Activated T-helper 17 cell treated with anti-CD3 and anti-CD28 coated beads, Interleukin-2, amount 50 U/mL, for 72 hours (primary cell): Measurements from ENCODE around the gene TIMP4. TPM values are rescaled to one million over a fixed set of nuclear protein-coding genes. Genes with fewer than 3 reads are reported as not detected.

Experiments used
- ATAC-seq: fragments of 150-1000 bp; cut with Tn5 transposase; replicated peaks from 2 replicates; pipeline ENCODE4 v1.10.0; 2021; ENCODE audit warnings: mild to moderate bottlenecking, moderate library complexity
- H3K27ac Mint-ChIP-seq: one replicate; pipeline ENCODE4 v1.8.0; 2022; ENCODE audit warnings: mixed read lengths
- H3K27me3 Mint-ChIP-seq: one replicate; pipeline ENCODE4 v1.8.0; 2022; ENCODE audit warnings: mixed read lengths
- H3K36me3 Mint-ChIP-seq: one replicate; pipeline ENCODE4 v1.8.0; 2022; ENCODE audit warnings: low read depth, mild to moderate bottlenecking, mixed read lengths
- H3K4me1 Mint-ChIP-seq: one replicate; pipeline ENCODE4 v1.8.0; 2022; ENCODE audit warnings: mixed read lengths
- H3K4me3 Mint-ChIP-seq: one replicate; pipeline ENCODE4 v1.8.0; 2022; ENCODE audit warnings: mild to moderate bottlenecking, mixed read lengths
- H3K9me3 Mint-ChIP-seq: one replicate; pipeline ENCODE4 v1.8.0; 2022; ENCODE audit warnings: mixed read lengths
- total RNA-seq, 2 donors: library from RNA; stranded (reverse); gene quantifications; one replicate each; pipeline ENCODE4 v1.2.3, GENCODE V29; 2022

Gene TIMP4
- total RNA-seq, 2 donors from 2014 or later: not detected

- no peak overlapping the region for H3K27ac Mint-ChIP-seq
- no peak overlapping the region for H3K4me3 Mint-ChIP-seq
- no peaks in the 10 kb centered on the region for H3K9me3 Mint-ChIP-seq
Observed at GRCh38 chr3:12147049-12147780, 11.5 kb downstream of the TIMP4 start.

GRCh38 chr3:12143949-12144504 is 14.7 kb downstream of the TIMP4 start:
- no peak for ATAC-seq
- H3K36me3 Mint-ChIP-seq: no peaks in the 10 kb centered on the region
- no peaks in the 10 kb centered on the region for H3K9me3 Mint-ChIP-seq
- H3K27me3 Mint-ChIP-seq: no peaks in the 10 kb centered on the region
- H3K4me3 Mint-ChIP-seq: no peak overlapping the region
- H3K27ac Mint-ChIP-seq: no peak overlapping the region
- H3K4me1 Mint-ChIP-seq: no peaks in the 10 kb centered on the region

More at GRCh38 chr3:12147049-12147780, 11.5 kb downstream of the TIMP4 start:
- Mint-ChIP-seq H3K36me3 (no peaks in the 10 kb centered on the region), H3K27me3 (no peaks in the 10 kb centered on the region), H3K4me1 (no peaks in the 10 kb centered on the region)
- ATAC-seq: no peak

GRCh38 chr3:12142476-12142875 is 16.2 kb downstream of the TIMP4 start:
- H3K27ac Mint-ChIP-seq: no peak overlapping the region
- no peak overlapping the region for H3K4me3 Mint-ChIP-seq
- no peak for ATAC-seq
- H3K9me3 Mint-ChIP-seq: no peaks in the 10 kb centered on the region
- no peaks in the 10 kb centered on the region for H3K4me1 Mint-ChIP-seq
- H3K27me3 Mint-ChIP-seq: no peaks in the 10 kb centered on the region
- H3K36me3 Mint-ChIP-seq: no peaks in the 10 kb centered on the region

GRCh38 chr3:12141350-12141749 is 17.4 kb downstream of the TIMP4 start:
- no peak overlapping the region for H3K27ac Mint-ChIP-seq
- no peaks in the 10 kb centered on the region for H3K27me3 Mint-ChIP-seq
- H3K9me3 Mint-ChIP-seq: no peaks in the 10 kb centered on the region
- H3K4me3 Mint-ChIP-seq: no peak overlapping the region
- H3K36me3 Mint-ChIP-seq: no peaks in the 10 kb centered on the region
- ATAC-seq: no peak
- H3K4me1 Mint-ChIP-seq: no peaks in the 10 kb centered on the region

- Mint-ChIP-seq H3K27ac (no peak overlapping the region), H3K9me3 (no peaks in the 10 kb centered on the region), H3K4me3 (no peak overlapping the region), H3K36me3 (no peaks in the 10 kb centered on the region), H3K4me1 (no peaks in the 10 kb centered on the region), H3K27me3 (peaks cover 3% of the 10 kb centered on the region)
- peak; percentile 49 for ATAC-seq
Observed at GRCh38 chr3:12139111-12139511, 19.6 kb downstream of the TIMP4 start.

- H3K4me1 Mint-ChIP-seq: no peaks in the 10 kb centered on the region
- H3K9me3 Mint-ChIP-seq: no peaks in the 10 kb centered on the region
- peaks cover 3% of the 10 kb centered on the region for H3K27me3 Mint-ChIP-seq
- H3K27ac Mint-ChIP-seq: no peak overlapping the region
- ATAC-seq: peak; percentile 60
- no peaks in the 10 kb centered on the region for H3K36me3 Mint-ChIP-seq
- H3K4me3 Mint-ChIP-seq: no peak overlapping the region
Observed at GRCh38 chr3:12138044-12138443, 20.7 kb downstream of the TIMP4 start.

- ATAC-seq: no peak
- Mint-ChIP-seq H3K27ac (no peak overlapping the region), H3K4me1 (no peaks in the 10 kb centered on the region), H3K9me3 (no peaks in the 10 kb centered on the region), H3K36me3 (no peaks in the 10 kb centered on the region), H3K4me3 (no peak overlapping the region), H3K27me3 (peaks cover 6% of the 10 kb centered on the region)
Observed at GRCh38 chr3:12136371-12136770, 22.3 kb downstream of the TIMP4 start.

- Mint-ChIP-seq H3K4me1 (no peaks in the 10 kb centered on the region), H3K27ac (no peak overlapping the region), H3K27me3 (peaks cover 6% of the 10 kb centered on the region), H3K4me3 (no peak overlapping the region), H3K36me3 (no peaks in the 10 kb centered on the region), H3K9me3 (no peaks in the 10 kb centered on the region)
- ATAC-seq: peak; percentile 85
Observed at GRCh38 chr3:12135029-12135657, 23.6 kb downstream of the TIMP4 start.

GRCh38 chr3:12132881-12133280 is 25.8 kb downstream of the TIMP4 start:
- no peak for ATAC-seq
- Mint-ChIP-seq H3K4me3 (no peak overlapping the region), H3K27ac (no peak overlapping the region), H3K27me3 (peaks cover 13% of the 10 kb centered on the region), H3K9me3 (no peaks in the 10 kb centered on the region), H3K36me3 (no peaks in the 10 kb centered on the region), H3K4me1 (no peaks in the 10 kb centered on the region)

- Mint-ChIP-seq H3K27ac (no peak overlapping the region), H3K27me3 (peaks cover 15% of the 10 kb centered on the region), H3K4me1 (no peaks in the 10 kb centered on the region), H3K9me3 (no peaks in the 10 kb centered on the region), H3K4me3 (no peak overlapping the region), H3K36me3 (no peaks in the 10 kb centered on the region)
- ATAC-seq: no peak
Observed at GRCh38 chr3:12131351-12132090, 27.2 kb downstream of the TIMP4 start.

- no peak for ATAC-seq
- no peaks in the 10 kb centered on the region for H3K9me3 Mint-ChIP-seq
- H3K4me1 Mint-ChIP-seq: no peaks in the 10 kb centered on the region
- H3K27ac Mint-ChIP-seq: no peak overlapping the region
- H3K27me3 Mint-ChIP-seq: peaks cover 31% of the 10 kb centered on the region
- no peak overlapping the region for H3K4me3 Mint-ChIP-seq
- no peaks in the 10 kb centered on the region for H3K36me3 Mint-ChIP-seq
Observed at GRCh38 chr3:12127391-12127790, 31.3 kb downstream of the TIMP4 start.

GRCh38 chr3:12125772-12126171 is 32.9 kb downstream of the TIMP4 start:
- H3K9me3 Mint-ChIP-seq: no peaks in the 10 kb centered on the region
- no peak for ATAC-seq
- no peaks in the 10 kb centered on the region for H3K36me3 Mint-ChIP-seq
- H3K27ac Mint-ChIP-seq: no peak overlapping the region
- H3K27me3 Mint-ChIP-seq: peaks cover 37% of the 10 kb centered on the region
- H3K4me3 Mint-ChIP-seq: no peak overlapping the region
- no peaks in the 10 kb centered on the region for H3K4me1 Mint-ChIP-seq

GRCh38 chr3:12121466-12121865 is 37.2 kb downstream of the TIMP4 start:
- no peaks in the 10 kb centered on the region for H3K36me3 Mint-ChIP-seq
- peaks cover 34% of the 10 kb centered on the region for H3K27me3 Mint-ChIP-seq
- ATAC-seq: no peak
- no peak overlapping the region for H3K27ac Mint-ChIP-seq
- H3K4me3 Mint-ChIP-seq: no peak overlapping the region
- H3K9me3 Mint-ChIP-seq: no peaks in the 10 kb centered on the region
- no peaks in the 10 kb centered on the region for H3K4me1 Mint-ChIP-seq

- no peak for ATAC-seq
- no peaks in the 10 kb centered on the region for H3K9me3 Mint-ChIP-seq
- H3K27me3 Mint-ChIP-seq: peaks cover 42% of the 10 kb centered on the region
- no peak overlapping the region for H3K27ac Mint-ChIP-seq
- H3K36me3 Mint-ChIP-seq: no peaks in the 10 kb centered on the region
- no peak overlapping the region for H3K4me3 Mint-ChIP-seq
- H3K4me1 Mint-ChIP-seq: no peaks in the 10 kb centered on the region
Observed at GRCh38 chr3:12120374-12121140, 38.2 kb downstream of the TIMP4 start.
